HepG2 (cell line): ENCODE data around the gene PREX1. TPM values are rescaled to one million over a fixed set of nuclear protein-coding genes. Genes with fewer than 3 reads are reported as not detected.

Experiments used
- AFF4 ChIP-seq: sonication (generic); formaldehyde crosslinking; IDR thresholded peaks from 2 replicates; pipeline ENCODE4 v1.4.0; 2020; ENCODE audit warnings: missing genetic modification reagents
- ATM ChIP-seq: fragments of 450-650 bp; IDR thresholded peaks from 2 replicates; pipeline ENCODE4 v1.7.1; 2017; ENCODE audit warnings: mild to moderate bottlenecking, borderline replicate concordance
- ERF ChIP-seq: IDR thresholded peaks from 2 replicates; pipeline ENCODE4 v1.6.1; 2018; ENCODE audit warnings: missing biosample characterization, missing genetic modification reagents
- HDAC2 ChIP-seq: sonication (generic); formaldehyde crosslinking; IDR thresholded peaks from 2 replicates; pipeline ENCODE4 v1.4.0; 2020; ENCODE audit warnings: missing genetic modification reagents
- MAX ChIP-seq: IDR thresholded peaks from 2 replicates; pipeline ENCODE4 v1.6.1; 2012; ENCODE audit warnings: inconsistent platforms
- MYC ChIP-seq: sonication (generic); formaldehyde crosslinking; IDR thresholded peaks from 2 replicates; pipeline ENCODE4 v1.9.0; 2021; ENCODE audit warnings: missing genetic modification reagents, borderline replicate concordance
- ZFP36L1 ChIP-seq: sonication (generic); formaldehyde crosslinking; IDR thresholded peaks from 2 replicates; pipeline ENCODE4 v1.8.0; 2022; ENCODE audit warnings: mild to moderate bottlenecking, missing genetic modification reagents, moderate library complexity
- ZNF282 ChIP-seq: fragments of 450-650 bp; IDR thresholded peaks from 2 replicates; pipeline ENCODE4 v1.6.1; 2018; ENCODE audit not compliant: partially characterized antibody
- ZNF326 ChIP-seq: sonication (generic); formaldehyde crosslinking; IDR thresholded peaks from 2 replicates; pipeline ENCODE4 v1.4.0; 2020; ENCODE audit warnings: missing genetic modification reagents, borderline replicate concordance
- ZNF567 ChIP-seq: sonication (generic); formaldehyde crosslinking; IDR thresholded peaks from 2 replicates; pipeline ENCODE4 v1.8.1; 2023; ENCODE audit warnings: mild to moderate bottlenecking, missing genetic modification reagents, borderline replicate concordance
- ZNF646 ChIP-seq: sonication (generic); formaldehyde crosslinking; IDR thresholded peaks from 2 replicates; pipeline ENCODE4 v1.9.0; 2021; ENCODE audit warnings: mild to moderate bottlenecking, missing genetic modification reagents
- ZNF720 ChIP-seq: sonication (generic); formaldehyde crosslinking; IDR thresholded peaks from 2 replicates; pipeline ENCODE4 v1.4.0; 2020; ENCODE audit warnings: missing genetic modification reagents
- polyA plus RNA-seq, 8 experiments: library from polyadenylated mRNA; depleted of rRNA in 3 of 8; stranded (reverse) in 7 of 8; unstranded in 1 of 8; fragments of >200 nt; fragmentation: Illumina TruSeq in 4 of 8; extraction: Trizol in 4 of 8; gene quantifications; 2 replicates each; pipeline versions ENCODE4 v1.2.1 to v1.2.3, GENCODE V29; 2011 to 2016; ENCODE audit warnings: low read depth in 4 of 8, missing spikeins in 1 of 8, mixed read lengths in 1 of 8; ENCODE audit not compliant: insufficient read depth in 1 of 8
- total RNA-seq, 5 experiments: library from RNA; depleted of rRNA; stranded (reverse); fragments of >200 nt; fragmentation: Illumina TruSeq; extraction: Trizol; gene quantifications; 2 replicates each; pipeline ENCODE4 v1.2.3, GENCODE V29; 2016; ENCODE audit warnings: low read depth in 1 of 5

The PREX1 gene
- total and polyA plus RNA-seq, 2 of the 13 experiments (the other 11 are each of a cell fraction or from before 2014, with no cell fraction given) = 0.02 to 0.04 TPM

DNA sequence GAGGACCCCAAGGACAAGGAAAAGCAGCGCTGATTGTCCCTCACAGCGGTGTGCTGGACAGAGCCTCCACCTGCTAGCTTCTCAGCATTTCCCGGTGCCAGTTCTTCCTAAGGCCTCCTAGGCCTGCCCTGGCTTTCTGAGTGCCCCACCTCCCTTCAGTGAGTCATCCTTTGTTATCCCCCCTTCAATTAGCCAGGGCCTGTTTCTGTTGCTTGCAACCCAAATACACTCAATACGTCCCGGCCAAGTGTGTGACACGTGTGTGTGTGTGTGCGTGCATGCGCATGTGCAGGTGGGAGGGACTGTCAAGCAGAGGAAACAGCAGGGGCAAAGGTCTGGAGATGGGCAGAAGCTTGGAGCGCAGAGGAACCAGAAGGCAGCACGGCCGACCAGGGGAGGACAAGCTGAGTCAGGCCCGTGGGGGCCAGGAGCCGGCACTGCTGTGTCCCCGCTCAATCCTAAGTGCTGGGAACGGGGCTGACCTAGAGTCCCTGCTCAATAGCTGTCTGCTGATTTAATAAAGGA lies 159.8 kb downstream of the PREX1 start (continued):
- no peak for TF ChIP-seq ZFP36L1
- TF ChIP-seq AFF4 = no peak
- no peak for TF ChIP-seq HDAC2
- TF ChIP-seq MAX = peak; percentile 78
- TF ChIP-seq ZNF646 = no peak
- TF ChIP-seq ZNF326 (CRISPR knock-in tag) = no peak
- no peak for TF ChIP-seq ZNF720 (CRISPR knock-in tag)
- no peak for TF ChIP-seq ATM
- TF ChIP-seq ZNF282 = no peak
- peak; percentile 61; the same call in 1 of the 2 replicates for TF ChIP-seq MYC (CRISPR knock-in tag)
- peak; percentile 9; the same call in 1 of the 2 replicates for TF ChIP-seq ERF
- no peak for TF ChIP-seq ZNF567 (CRISPR knock-in tag)
